Hepatocyte (in vitro differentiated cells): ENCODE data around the gene CDCA7L. TPM values are rescaled to one million over a fixed set of nuclear protein-coding genes. Genes with fewer than 3 reads are reported as not detected.

ENCODE experiments used
- DNase-seq: peaks from one replicate; pipeline ENCODE4 v3.0.0-alpha.2; 2016; ENCODE audit warnings: low spot score
- H2AFZ ChIP-seq: fragments of 200-600 bp; sonication (generic); 2 replicates; pipeline ENCODE4 v1.6.0; 2016; ENCODE audit warnings: antibody characterized with exemption, mild to moderate bottlenecking
- H3K27ac ChIP-seq: fragments of 200-600 bp; sonication (generic); 2 replicates; pipeline ENCODE4 v1.5.1; 2016; ENCODE audit warnings: mild to moderate bottlenecking
- H3K27me3 ChIP-seq: fragments of 200-600 bp; sonication (generic); 2 replicates; pipeline ENCODE4 v1.6.1; 2016
- H3K36me3 ChIP-seq: fragments of 200-600 bp; sonication (generic); replicated peaks from 2 replicates; pipeline ENCODE4 v1.5.1; 2016; ENCODE audit warnings: low read depth; ENCODE audit not compliant: insufficient read depth
- H3K4me1 ChIP-seq: fragments of 200-600 bp; sonication (generic); 2 replicates; pipeline ENCODE4 v1.5.1; 2016; ENCODE audit warnings: mild to moderate bottlenecking, moderate library complexity; ENCODE audit not compliant: insufficient read depth
- H3K4me2 ChIP-seq: fragments of 200-600 bp; sonication (generic); 2 replicates; pipeline ENCODE4 v1.6.0; 2016
- H3K4me3 ChIP-seq: fragments of 200-600 bp; sonication (generic); 2 replicates; pipeline ENCODE4 v1.5.1; 2016; ENCODE audit warnings: mild to moderate bottlenecking
- H3K79me2 ChIP-seq: fragments of 200-600 bp; sonication (generic); 2 replicates; pipeline ENCODE4 v1.6.0; 2017; ENCODE audit warnings: mild to moderate bottlenecking
- H3K9me2 ChIP-seq: fragments of 200-600 bp; sonication (generic); replicated peaks from 2 replicates; pipeline ENCODE4 v1.6.0; 2017; ENCODE audit warnings: mild to moderate bottlenecking; ENCODE audit not compliant: insufficient read depth
- H3K9me3 ChIP-seq: fragments of 200-600 bp; sonication (generic); 2 replicates; pipeline ENCODE4 v1.5.1; 2016; ENCODE audit warnings: low read depth, mild to moderate bottlenecking
- H4K20me1 ChIP-seq: fragments of 200-600 bp; sonication (generic); 2 replicates; pipeline ENCODE4 v1.6.0; 2016; ENCODE audit warnings: mild to moderate bottlenecking; ENCODE audit not compliant: insufficient read depth, poor library complexity, severe bottlenecking
- CTCF ChIP-seq: fragments of 200-600 bp; sonication (generic); IDR thresholded peaks from 2 replicates; pipeline ENCODE4 v1.5.1; 2016; ENCODE audit warnings: antibody characterized with exemption, mild to moderate bottlenecking; ENCODE audit not compliant: poor library complexity
- EZH2 ChIP-seq: fragments of 200-600 bp; sonication (generic); IDR thresholded peaks from 2 replicates; pipeline ENCODE4 v1.6.1; 2016; ENCODE audit warnings: antibody characterized with exemption, mild to moderate bottlenecking, borderline replicate concordance
- EZH2phosphoT487 ChIP-seq: fragments of 200-600 bp; sonication (generic); IDR thresholded peaks from one replicate; pipeline ENCODE4 v1.6.1; 2018; ENCODE audit warnings: antibody characterized with exemption, mild to moderate bottlenecking, low read depth, moderate library complexity; ENCODE audit not compliant: unreplicated experiment, severe bottlenecking
- WGBS: methylation state at CpG from one replicate; pipeline ENCODE4 v1.1.6; 2016; ENCODE audit warnings: low lambda C conversion rate; ENCODE audit errors: missing lambda C conversion rate; 5-methylcytosine and 5-hydroxymethylcytosine counted together
- polyA plus RNA-seq: library from polyadenylated mRNA; unstranded; fragments of >200 nt; fragmentation: Nextera tagmentation; extraction: Ambion mirVana; gene quantifications from 2 replicates; pipeline ENCODE4 v1.2.1, GENCODE V29; 2016
- total RNA-seq: library from RNA; depleted of rRNA; stranded (reverse); fragments of >200 nt; gene quantifications from 2 replicates; pipeline ENCODE4 v1.2.3, GENCODE V29; 2014

The CDCA7L gene
- total and polyA plus RNA-seq, 2 experiments from 2014 or later = 4.5 to 13.0 TPM

GRCh38 chr7:21926448-21926847, 19.3 kb downstream of the CDCA7L start:
- H3K4me3 ChIP-seq = no peak overlapping the region
- no peaks in the 10 kb centered on the region for H3K4me1 ChIP-seq
- H3K27ac ChIP-seq = no peak overlapping the region
- no peaks in the 10 kb centered on the region for H4K20me1 ChIP-seq
- no peaks in the 10 kb centered on the region for H3K36me3 ChIP-seq
- H3K9me2 ChIP-seq = no peaks in the 10 kb centered on the region
- no peak overlapping the region for H2AFZ ChIP-seq
- H3K27me3 ChIP-seq = no peaks in the 10 kb centered on the region
- no peak overlapping the region for H3K4me2 ChIP-seq
- H3K9me3 ChIP-seq = no peaks in the 10 kb centered on the region
- 77% methylated on average over 1 of the region's 1 CpG for WGBS
- TF ChIP-seq EZH2phosphoT487 (no peak), CTCF (no peak), EZH2 (no peak)
- DNase-seq = no peak
- H3K79me2 ChIP-seq = no peaks in the 10 kb centered on the region

GRCh38 chr7:21923658-21924057, 22.0 kb downstream of the CDCA7L start:
- no peak for TF ChIP-seq EZH2phosphoT487
- TF ChIP-seq EZH2 = no peak
- no peak for TF ChIP-seq CTCF
- Histone ChIP-seq H3K4me1 (no peaks in the 10 kb centered on the region), H3K79me2 (no peaks in the 10 kb centered on the region), H3K9me2 (no peaks in the 10 kb centered on the region), H3K27ac (no peak overlapping the region), H3K27me3 (no peaks in the 10 kb centered on the region), H3K4me2 (no peak overlapping the region), H3K4me3 (no peak overlapping the region), H3K9me3 (no peaks in the 10 kb centered on the region), H2AFZ (no peak overlapping the region), H3K36me3 (no peaks in the 10 kb centered on the region), H4K20me1 (no peaks in the 10 kb centered on the region)
- WGBS = 40% methylated on average over 2 of the region's 2 CpGs
- DNase-seq = no peak

- Histone ChIP-seq H3K4me1 (no peaks in the 10 kb centered on the region), H3K36me3 (no peaks in the 10 kb centered on the region), H3K4me2 (no peak overlapping the region), H3K9me2 (no peaks in the 10 kb centered on the region), H2AFZ (no peak overlapping the region), H3K27me3 (no peaks in the 10 kb centered on the region), H3K79me2 (no peaks in the 10 kb centered on the region), H3K4me3 (no peak overlapping the region), H3K27ac (no peak overlapping the region), H3K9me3 (no peaks in the 10 kb centered on the region), H4K20me1 (no peaks in the 10 kb centered on the region)
- DNase-seq = no peak
- WGBS = 95% methylated on average over 5 of the region's 5 CpGs
- no peak for TF ChIP-seq EZH2
- TF ChIP-seq CTCF = no peak
- TF ChIP-seq EZH2phosphoT487 = no peak
Measured at GRCh38 chr7:21922605-21923004, 23.1 kb downstream of the CDCA7L start.

- Histone ChIP-seq H3K9me2 (no peaks in the 10 kb centered on the region), H3K27ac (no peak overlapping the region), H3K27me3 (no peaks in the 10 kb centered on the region), H3K79me2 (no peaks in the 10 kb centered on the region), H3K4me1 (no peaks in the 10 kb centered on the region), H2AFZ (no peak overlapping the region), H3K36me3 (no peaks in the 10 kb centered on the region), H4K20me1 (no peaks in the 10 kb centered on the region), H3K9me3 (no peaks in the 10 kb centered on the region), H3K4me3 (no peak overlapping the region), H3K4me2 (no peak overlapping the region)
- WGBS = 49% methylated on average over 3 of the region's 3 CpGs
- no peak for DNase-seq
- TF ChIP-seq EZH2 = no peak
Measured at GRCh38 chr7:21920936-21921335, 24.8 kb downstream of the CDCA7L start.
